CD8-positive, alpha-beta memory T cell (primary cell): ENCODE data around the gene OR51D1. TPM values are rescaled to one million over a fixed set of nuclear protein-coding genes. Genes with fewer than 3 reads are reported as not detected.

Source experiments
- CTCF ChIA-PET: fragments of 350-600 bp; sonication (Branson Sonifier 250); formaldehyde crosslinking; loops from one replicate; lab custom pipeline; 2021; ENCODE audit warnings: antibody characterized with exemption; lab: Charles Lee
- POLR2A ChIA-PET: fragments of 350-600 bp; sonication (Branson Sonifier 250); formaldehyde crosslinking; loops from one replicate; lab custom pipeline; 2021; ENCODE audit warnings: antibody characterized with exemption; lab: Charles Lee
- DNase-seq, 5 donors: peaks; one replicate each; pipeline versions ENCODE4 v3.0.0 to v3.0.0-alpha.2; 2020 to 2022; ENCODE audit warnings: mixed read lengths in 1 of 5
- H3K27ac ChIP-seq: one replicate; pipeline ENCODE4 v1.7.0; 2013; ENCODE audit warnings: low read depth, mild to moderate bottlenecking, low read length, moderate library complexity
- H3K27me3 ChIP-seq: 2 replicates; pipeline ENCODE4 v1.7.0; 2013; ENCODE audit warnings: low read length, mild to moderate bottlenecking; ENCODE audit not compliant: insufficient read depth, poor library complexity, severe bottlenecking
- H3K36me3 ChIP-seq: 2 replicates; pipeline ENCODE4 v1.7.0; 2013; ENCODE audit warnings: mild to moderate bottlenecking, low read length, moderate library complexity; ENCODE audit not compliant: insufficient read depth
- H3K4me1 ChIP-seq: 2 replicates; pipeline ENCODE4 v1.7.0; 2013; ENCODE audit warnings: mild to moderate bottlenecking, low read length, moderate library complexity; ENCODE audit not compliant: insufficient read depth
- H3K4me3 ChIP-seq: 2 replicates; pipeline ENCODE4 v1.7.0; 2013; ENCODE audit warnings: mild to moderate bottlenecking, low read length
- H3K9me3 ChIP-seq: 2 replicates; pipeline ENCODE4 v1.7.0; 2013; ENCODE audit warnings: mild to moderate bottlenecking, low read length
- H3K27ac Mint-ChIP-seq, 8 donors: one replicate each; pipeline ENCODE4 v1.8.0; 2020 to 2021; ENCODE audit warnings: mixed read lengths in 8 of 8, mild to moderate bottlenecking in 6 of 8, inconsistent platforms in 3 of 8, moderate library complexity in 3 of 8
- H3K27me3 Mint-ChIP-seq, 2 donors: one replicate each; pipeline ENCODE4 v1.8.0; 2020 to 2021; ENCODE audit warnings: mixed read lengths in 2 of 2, mild to moderate bottlenecking in 1 of 2, moderate library complexity in 1 of 2
- H3K36me3 Mint-ChIP-seq, 3 donors: one replicate each; pipeline ENCODE4 v1.8.0; 2020 to 2021; ENCODE audit warnings: mixed read lengths in 3 of 3, inconsistent platforms in 1 of 3, mild to moderate bottlenecking in 1 of 3
- H3K4me1 Mint-ChIP-seq, 3 donors: one replicate each; pipeline ENCODE4 v1.8.0; 2020 to 2021; ENCODE audit warnings: mixed read lengths in 3 of 3, inconsistent platforms in 1 of 3, mild to moderate bottlenecking in 1 of 3
- H3K4me3 Mint-ChIP-seq, 7 donors: one replicate each; pipeline ENCODE4 v1.8.0; 2020 to 2021; ENCODE audit warnings: mixed read lengths in 7 of 7, mild to moderate bottlenecking in 6 of 7, moderate library complexity in 4 of 7, inconsistent platforms in 2 of 7
- H3K9me3 Mint-ChIP-seq, 5 donors: one replicate each; pipeline ENCODE4 v1.8.0; 2020 to 2022; ENCODE audit warnings: mixed read lengths in 5 of 5, mild to moderate bottlenecking in 3 of 5, moderate library complexity in 2 of 5, inconsistent platforms in 1 of 5
- polyA plus RNA-seq: library from polyadenylated mRNA; unstranded; fragments of 300-500 nt; fragmentation: Illumina TruSeq; gene quantifications from one replicate; pipeline ENCODE4 v1.2.3, GENCODE V29; 2021
- total RNA-seq, 2 experiments: library from RNA; stranded (reverse); gene quantifications; one replicate each; pipeline ENCODE4 v1.2.3, GENCODE V29; 2021

OR51D1 gene
- total and polyA plus RNA-seq, 3 experiments from 2014 or later = not detected

DNA sequence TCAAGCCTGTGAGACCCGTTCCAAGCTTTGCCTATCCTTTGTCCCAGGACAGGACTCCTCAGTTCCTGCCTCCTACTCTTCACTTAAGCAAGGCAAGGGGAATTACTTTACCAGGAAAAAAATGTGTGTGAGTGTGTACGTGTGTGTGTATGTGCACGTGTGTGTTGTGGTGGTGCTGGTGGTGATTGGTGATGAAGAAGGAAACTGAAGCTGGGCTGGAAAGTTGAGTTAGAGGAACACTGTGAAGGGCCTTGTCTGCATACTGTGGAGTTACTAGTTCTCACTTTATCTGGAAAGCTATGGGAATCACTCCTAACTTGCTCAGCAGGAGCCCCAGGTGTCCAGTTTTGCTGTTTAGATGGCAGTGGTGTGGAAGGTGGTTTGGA, 378 bp downstream of the OR51D1 start:
- H3K36me3 Mint-ChIP-seq = no peaks in the 10 kb centered on the region
- ChIA-PET POLR2A (no interaction called here), CTCF (interaction anchor here (1.2 to 3.8 kb wide), 10 partner anchors 8 to 1716 kb away, joined by 3 to 23 read pairs (median 5); partner anchors contain the start of gene OR52N2)
- no peak overlapping the region for H3K4me3 Mint-ChIP-seq
- Histone ChIP-seq H3K4me3 (no peak overlapping the region), H3K9me3 (no peaks in the 10 kb centered on the region), H3K27me3 (no peaks in the 10 kb centered on the region), H3K4me1 (no peaks in the 10 kb centered on the region), H3K27ac (no peak overlapping the region), H3K36me3 (no peaks in the 10 kb centered on the region)
- DNase-seq = no peak
- H3K27me3 Mint-ChIP-seq = peaks cover 3 to 10% of the 10 kb centered on the region in 2 donors
- no peak overlapping the region for H3K27ac Mint-ChIP-seq
- no peaks in the 10 kb centered on the region for H3K4me1 Mint-ChIP-seq
- H3K9me3 Mint-ChIP-seq = no peaks in the 10 kb centered on the region

DNA sequence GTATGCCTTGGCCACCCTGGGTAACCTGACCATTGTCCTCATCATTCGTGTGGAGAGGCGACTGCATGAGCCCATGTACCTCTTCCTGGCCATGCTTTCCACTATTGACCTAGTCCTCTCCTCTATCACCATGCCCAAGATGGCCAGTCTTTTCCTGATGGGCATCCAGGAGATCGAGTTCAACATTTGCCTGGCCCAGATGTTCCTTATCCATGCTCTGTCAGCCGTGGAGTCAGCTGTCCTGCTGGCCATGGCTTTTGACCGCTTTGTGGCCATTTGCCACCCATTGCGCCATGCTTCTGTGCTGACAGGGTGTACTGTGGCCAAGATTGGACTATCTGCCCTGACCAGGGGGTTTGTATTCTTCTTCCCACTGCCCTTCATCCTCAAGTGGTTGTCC, 2.7 kb downstream of the OR51D1 start:
- POLR2A ChIA-PET = no interaction called here
- no peaks in the 10 kb centered on the region for H3K36me3 Mint-ChIP-seq
- H3K36me3 ChIP-seq = no peaks in the 10 kb centered on the region
- no peak overlapping the region for H3K4me3 Mint-ChIP-seq
- peak overlapping the region in 1 of 8 donors; percentile 44 for H3K27ac Mint-ChIP-seq
- no peak overlapping the region for H3K27ac ChIP-seq
- H3K9me3 Mint-ChIP-seq = no peaks in the 10 kb centered on the region
- no peaks in the 10 kb centered on the region for H3K9me3 ChIP-seq
- no peaks in the 10 kb centered on the region for H3K27me3 ChIP-seq
- CTCF ChIA-PET = no interaction called here
- H3K4me3 ChIP-seq = no peak overlapping the region
- DNase-seq = no peak
- peaks cover 7 to 11% of the 10 kb centered on the region in 2 donors for H3K27me3 Mint-ChIP-seq
- H3K4me1 Mint-ChIP-seq = no peaks in the 10 kb centered on the region
- no peaks in the 10 kb centered on the region for H3K4me1 ChIP-seq

DNA sequence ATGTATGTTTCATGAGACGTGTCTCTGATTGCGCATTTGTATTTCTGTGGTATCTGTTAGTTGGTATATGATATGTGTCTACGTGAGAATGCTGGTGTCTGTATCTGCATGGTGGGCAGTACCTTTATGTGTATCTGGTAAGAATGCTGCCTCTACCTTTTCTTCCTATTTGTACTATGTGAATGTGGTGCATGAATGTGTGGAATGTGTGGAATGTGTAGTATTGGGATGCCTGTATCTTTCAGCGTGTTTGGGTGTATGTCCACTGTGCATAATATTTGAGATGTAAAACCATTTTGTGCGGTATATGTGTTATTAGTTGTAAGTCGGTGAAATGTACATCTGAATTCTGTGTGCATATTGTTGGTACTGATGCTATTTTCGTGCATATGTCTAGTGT, 4.2 kb downstream of the OR51D1 start:
- DNase-seq = no peak
- Histone ChIP-seq H3K36me3 (no peaks in the 10 kb centered on the region), H3K4me1 (no peaks in the 10 kb centered on the region), H3K4me3 (no peak overlapping the region), H3K9me3 (no peaks in the 10 kb centered on the region), H3K27me3 (no peaks in the 10 kb centered on the region), H3K27ac (no peak overlapping the region)
- no peak overlapping the region for H3K4me3 Mint-ChIP-seq
- H3K27me3 Mint-ChIP-seq = peaks cover 9 to 11% of the 10 kb centered on the region in 2 donors
- POLR2A ChIA-PET = no interaction called here
- H3K4me1 Mint-ChIP-seq = no peaks in the 10 kb centered on the region
- CTCF ChIA-PET = no interaction called here
- H3K27ac Mint-ChIP-seq = no peak overlapping the region
- H3K9me3 Mint-ChIP-seq = no peaks in the 10 kb centered on the region
- H3K36me3 Mint-ChIP-seq = no peaks in the 10 kb centered on the region

DNA sequence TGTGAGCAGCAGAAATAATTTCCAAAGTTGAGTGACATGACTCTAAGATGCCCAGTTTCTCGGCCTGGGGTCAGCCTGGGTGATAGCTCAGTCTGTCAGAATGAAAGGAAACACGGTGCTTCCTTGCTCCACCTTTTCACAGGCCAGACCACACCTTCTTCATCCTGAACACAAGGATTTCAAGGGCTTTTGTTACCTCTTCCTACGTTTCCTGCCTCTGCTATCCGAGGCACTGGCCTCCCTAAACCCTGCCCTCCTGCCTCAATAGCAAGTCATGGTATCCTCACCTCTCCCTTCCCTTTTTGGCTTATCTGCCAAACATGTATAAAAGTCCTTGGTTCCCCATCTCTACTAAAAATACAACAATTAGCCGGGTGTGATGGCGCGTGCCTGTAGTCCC, 4.8 kb downstream of the OR51D1 start:
- ChIA-PET CTCF (no interaction called here), POLR2A (no interaction called here)
- H3K4me1 ChIP-seq = no peaks in the 10 kb centered on the region
- H3K9me3 ChIP-seq = no peaks in the 10 kb centered on the region
- Mint-ChIP-seq H3K27ac (no peak overlapping the region), H3K27me3 (peaks cover 9 to 11% of the 10 kb centered on the region in 2 donors), H3K4me3 (no peak overlapping the region), H3K4me1 (no peaks in the 10 kb centered on the region), H3K9me3 (no peaks in the 10 kb centered on the region), H3K36me3 (no peaks in the 10 kb centered on the region)
- H3K27me3 ChIP-seq = no peaks in the 10 kb centered on the region
- DNase-seq = no peak
- H3K27ac ChIP-seq = no peak overlapping the region
- no peaks in the 10 kb centered on the region for H3K36me3 ChIP-seq
- no peak overlapping the region for H3K4me3 ChIP-seq

DNA sequence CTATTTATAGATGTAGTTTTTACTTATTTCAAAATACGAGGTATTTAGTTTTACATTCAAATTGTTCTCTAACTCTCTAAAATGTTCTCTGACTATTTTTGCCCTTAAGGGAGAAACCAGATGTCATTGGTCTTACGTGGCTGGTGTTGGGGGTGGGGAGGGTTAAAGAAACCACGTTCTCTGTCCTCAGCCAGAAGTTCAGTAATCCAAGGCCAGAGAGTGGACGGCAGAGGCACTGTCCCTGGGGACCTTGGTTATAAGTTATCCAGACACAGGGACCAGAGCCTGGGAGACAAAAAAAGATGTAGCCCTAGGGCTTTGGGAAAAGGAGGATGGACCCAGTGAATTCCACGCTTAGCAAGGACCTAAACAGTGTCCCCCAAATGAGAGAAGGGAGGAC, 5.8 kb downstream of the OR51D1 start:
- H3K4me3 ChIP-seq = no peak overlapping the region
- H3K4me1 ChIP-seq = no peaks in the 10 kb centered on the region
- Mint-ChIP-seq H3K27ac (no peak overlapping the region), H3K4me3 (no peak overlapping the region), H3K36me3 (no peaks in the 10 kb centered on the region), H3K4me1 (no peaks in the 10 kb centered on the region), H3K9me3 (no peaks in the 10 kb centered on the region), H3K27me3 (peaks cover 9 to 11% of the 10 kb centered on the region in 2 donors)
- POLR2A ChIA-PET = no interaction called here
- H3K36me3 ChIP-seq = no peaks in the 10 kb centered on the region
- CTCF ChIA-PET = no interaction called here
- no peaks in the 10 kb centered on the region for H3K9me3 ChIP-seq
- H3K27me3 ChIP-seq = no peaks in the 10 kb centered on the region
- no peak overlapping the region for H3K27ac ChIP-seq
- no peak for DNase-seq

DNA sequence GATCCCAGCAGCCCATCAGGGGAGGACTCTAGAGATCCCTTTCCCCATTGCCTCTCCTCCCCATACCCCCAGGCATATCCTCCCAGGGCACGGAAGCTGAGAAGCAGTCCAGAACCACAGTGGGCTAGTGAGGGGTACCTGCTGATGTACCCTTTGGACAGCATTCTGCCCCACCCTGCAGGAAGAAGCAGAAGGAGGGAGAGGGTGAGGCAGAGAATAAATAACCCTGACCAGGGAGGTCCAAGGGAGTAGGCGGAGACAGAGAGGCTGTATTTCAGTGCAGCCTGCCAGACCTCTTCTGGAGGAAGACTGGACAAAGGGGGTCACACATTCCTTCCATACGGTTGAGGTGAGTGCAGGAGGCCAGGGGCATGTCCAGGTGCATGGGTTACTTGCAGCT, 6.4 kb downstream of the OR51D1 start, which contains the start of gene OR51E1:
TSS of gene OR51E1 (plus strand) at position 301 of the 400 bp plus-strand sequence. CDS start 8,545 bp downstream, outside the sequence.
- POLR2A ChIA-PET = no interaction called here
- H3K9me3 ChIP-seq = no peaks in the 10 kb centered on the region
- H3K9me3 Mint-ChIP-seq = no peaks in the 10 kb centered on the region
- no peak within 1 kb of the TSS for H3K4me3 ChIP-seq
- H3K4me1 ChIP-seq = no peaks in the 10 kb centered on the region
- no peak within 1 kb of the TSS for H3K27ac Mint-ChIP-seq
- no peak within 1 kb of the TSS for H3K27ac ChIP-seq
- H3K27me3 ChIP-seq = no peaks in the 10 kb centered on the region
- CTCF ChIA-PET = no interaction called here
- H3K27me3 Mint-ChIP-seq = peaks cover 11% of the 10 kb centered on the region in 2 donors
- DNase-seq = no peak
- H3K36me3 ChIP-seq = no peaks in the 10 kb centered on the region
- H3K4me1 Mint-ChIP-seq = no peaks in the 10 kb centered on the region
- H3K4me3 Mint-ChIP-seq = no peak within 1 kb of the TSS
- no peaks in the 10 kb centered on the region for H3K36me3 Mint-ChIP-seq

DNA sequence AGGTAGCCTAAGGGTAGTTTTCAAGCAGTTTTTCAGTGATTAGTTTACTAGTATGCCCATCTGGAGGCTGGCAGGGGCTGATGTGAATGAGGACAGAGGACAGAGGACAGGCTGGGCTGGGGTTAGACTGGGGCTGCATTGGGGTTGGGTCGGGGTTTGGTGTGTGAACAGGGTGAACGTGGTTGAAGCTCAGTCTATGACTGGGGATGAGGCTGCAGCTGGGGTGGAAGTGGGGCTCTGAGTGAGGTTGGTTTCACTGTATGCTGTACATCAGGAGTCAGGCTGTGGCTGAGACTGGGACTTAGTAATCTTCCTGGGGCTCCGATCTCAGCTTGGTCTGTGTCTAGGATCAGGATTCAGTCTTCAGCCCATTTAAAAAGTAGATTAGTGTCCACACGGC, 7.0 kb downstream of the OR51D1 start:
- no peak for DNase-seq
- H3K27ac Mint-ChIP-seq = no peak overlapping the region
- ChIA-PET POLR2A (no interaction called here), CTCF (interaction anchor here (4.2 kb wide), 1 partner anchor 7 kb away, joined by 23 read pairs; the partner anchor contains the start of gene OR51D1)
- no peaks in the 10 kb centered on the region for H3K9me3 Mint-ChIP-seq
- Histone ChIP-seq H3K4me3 (no peak overlapping the region), H3K27me3 (no peaks in the 10 kb centered on the region), H3K36me3 (no peaks in the 10 kb centered on the region), H3K9me3 (no peaks in the 10 kb centered on the region), H3K4me1 (no peaks in the 10 kb centered on the region), H3K27ac (no peak overlapping the region)
- no peak overlapping the region for H3K4me3 Mint-ChIP-seq
- H3K27me3 Mint-ChIP-seq = peaks cover 11% of the 10 kb centered on the region in 2 donors
- no peaks in the 10 kb centered on the region for H3K36me3 Mint-ChIP-seq
- no peaks in the 10 kb centered on the region for H3K4me1 Mint-ChIP-seq

DNA sequence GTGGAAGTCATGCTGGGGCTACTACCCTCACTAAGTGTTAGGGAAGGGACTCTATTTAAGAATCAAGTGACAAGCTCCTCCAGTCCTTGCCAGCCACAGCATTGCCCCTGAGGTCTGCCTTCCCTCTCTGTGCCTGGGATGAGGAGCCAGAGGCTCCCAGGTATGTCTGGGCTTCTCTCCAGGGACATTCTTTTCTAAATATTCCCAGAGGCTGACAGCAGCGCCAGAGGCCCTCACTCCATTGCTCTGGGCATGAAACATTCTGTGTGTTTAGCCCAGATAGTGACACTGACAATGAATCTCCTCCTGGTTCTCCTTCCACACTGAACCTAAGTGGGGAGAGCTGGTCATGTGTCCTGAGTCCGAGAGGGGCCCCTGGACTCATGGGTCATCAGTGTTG, 8.7 kb downstream of the OR51D1 start:
- CTCF ChIA-PET = interaction anchor here (1.4 to 4.2 kb wide), 2 partner anchors 9 to 18 kb away, joined by 3 to 23 read pairs; partner anchors contain the start of gene OR51D1
- POLR2A ChIA-PET = no interaction called here
- H3K9me3 Mint-ChIP-seq = no peaks in the 10 kb centered on the region

More for the DNA sequence above, 8.7 kb downstream of the OR51D1 start:
- Histone ChIP-seq H3K4me3 (no peak overlapping the region), H3K36me3 (no peaks in the 10 kb centered on the region), H3K27ac (no peak overlapping the region), H3K9me3 (no peaks in the 10 kb centered on the region), H3K4me1 (no peaks in the 10 kb centered on the region), H3K27me3 (no peaks in the 10 kb centered on the region)
- H3K27ac Mint-ChIP-seq = no peak overlapping the region
- no peaks in the 10 kb centered on the region for H3K4me1 Mint-ChIP-seq
- peaks cover 11 to 14% of the 10 kb centered on the region in 2 donors for H3K27me3 Mint-ChIP-seq
- DNase-seq = no peak
- H3K36me3 Mint-ChIP-seq = no peaks in the 10 kb centered on the region
- no peak overlapping the region for H3K4me3 Mint-ChIP-seq
